Measurements from ENCODE around the gene E2F1. TPM values are rescaled to one million over a fixed set of nuclear protein-coding genes. Genes with fewer than 3 reads are reported as not detected.
A peak's percentile ranks its signal among the peaks of the same experiment; 100 is the strongest.

Gene E2F1
- total and polyA plus RNA-seq, 2 donors (not counting 1 experiment from before 2014, with no cell fraction given) = 2.4 to 2.7 TPM

DNA sequence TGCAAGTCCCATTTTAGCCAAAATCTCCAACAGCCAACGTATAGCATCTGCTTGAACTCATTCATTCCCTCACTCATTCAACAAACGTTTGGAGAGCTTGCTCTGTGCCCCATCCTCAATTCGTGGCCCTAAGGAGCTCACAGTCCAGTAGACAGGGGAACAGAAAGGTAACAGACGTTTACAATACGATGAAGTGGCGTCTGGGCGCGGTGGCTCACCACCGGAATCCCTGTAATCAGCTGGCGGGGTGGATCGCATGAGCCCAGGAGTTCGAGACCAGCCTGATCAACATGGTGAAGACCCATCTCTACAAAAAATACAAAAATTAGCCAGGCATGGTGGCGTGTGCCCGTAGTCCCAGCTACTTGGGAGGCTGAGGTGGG lies 790 bp upstream of the E2F1 start:
- CTCF ChIA-PET = interaction anchor here (0.5 to 1.8 kb wide), 4 partner anchors 19 to 1009 kb away, joined by 3 to 5 read pairs (median 4); partner anchors contain the start of genes C20orf144 and PXMP4
- no peaks in the 10 kb centered on the region for H4K20me1 ChIP-seq (ENCODE audit: control insufficient read depth, insufficient read depth, low read length, poor library complexity, severe bottlenecking)
- Mint-ChIP-seq H3K9me3 (ENCODE audit: insufficient read depth) (no peaks in the 10 kb centered on the region), H3K4me3 (peak overlapping the region; percentile 92), H3K4me1 (peaks cover 23% of the 10 kb centered on the region), H3K27me3 (no peaks in the 10 kb centered on the region), H3K27ac (peak overlapping the region; percentile 89)
- H3K27me3 ChIP-seq (replicated peaks in 1 of 4; ENCODE audit: control extremely low read depth in 1 of 4, control insufficient read depth in 3 of 4, insufficient read depth in 4 of 4, low read length in 3 of 4) = no peaks in the 10 kb centered on the region
- no peak for DNase-seq
- intact Hi-C loops (cut with micrococcal nuclease) = loop anchor here (1.0 kb wide), 6 partner anchors 13 to 278 kb away; partner anchors contain the start of genes ACTL10, CHMP4B, NECAB3 and PXMP4
- H3K4me2 ChIP-seq (replicated peaks; ENCODE audit: low read depth, low read length, poor library complexity, severe bottlenecking) = peak overlapping the region; percentile 96
- 83% methylated on average over 11 of the region's 14 CpGs for WGBS (ENCODE audit: insufficient coverage)
- H2AFZ ChIP-seq (ENCODE audit: insufficient read depth, low read depth, low read length, poor library complexity, severe bottlenecking) = peak overlapping the region; percentile 76
- H3K9me3 ChIP-seq (ENCODE audit: control extremely low read depth in 1 of 3, control insufficient read depth in 2 of 3, insufficient read depth in 1 of 3, low read length in 2 of 3) = no peaks in the 10 kb centered on the region
- no peaks in the 10 kb centered on the region for H3K79me2 ChIP-seq (ENCODE audit: control insufficient read depth, insufficient read depth, low read length)
- H3K36me3 ChIP-seq (replicated peaks in 1 of 2; ENCODE audit: control extremely low read depth in 1 of 2, control insufficient read depth in 1 of 2, extremely low read depth in 1 of 2, insufficient read depth in 2 of 2, low read length in 1 of 2) = no peaks in the 10 kb centered on the region
- H3K9ac ChIP-seq (ENCODE audit: low read length) = peak overlapping the region; percentile 38
- ATAC-seq (ENCODE audit: low read depth) = no peak
- peak overlapping the region; percentile 10 to 56 (median 47) for H3K4me3 ChIP-seq (ENCODE audit: control extremely low read depth in 1 of 5, extremely low read depth in 1 of 5, insufficient read depth in 1 of 5, low read depth in 2 of 5, low read length in 4 of 5)
- POLR2A ChIA-PET = interaction anchor here (1.5 kb wide), 1 partner anchor 45 kb away, joined by 3 read pairs; the partner anchor contains the start of gene ZNF341
- TF ChIP-seq CTCF (IDR thresholded peaks at IDR 0.05) (no peak), EZH2 (IDR thresholded peaks at IDR 0.05; ENCODE audit: borderline replicate concordance, insufficient read depth, low read depth, low read length, poor library complexity, severe bottlenecking) (no peak)
- H3K27ac ChIP-seq (ENCODE audit: low read length in 2 of 2) = peak overlapping the region in 1 of 2 donors; percentile 5
- peaks cover 16 to 22% of the 10 kb centered on the region in 2 donors for H3K4me1 ChIP-seq (ENCODE audit: control insufficient read depth in 2 of 2, insufficient read depth in 2 of 2, low read length in 2 of 2)

All from B cell (primary cell).